Thoracic aorta (tissue), 2 donors: ENCODE results near the gene MRPS17. TPM values are rescaled to one million over a fixed set of nuclear protein-coding genes. Genes with fewer than 3 reads are reported as not detected.
A peak's percentile ranks its signal among the peaks of the same experiment; 100 is the strongest.

Source experiments
- ATAC-seq: fragments of 150-250 bp; one replicate; pipeline ENCODE4 v1.8.0; 2017; ENCODE audit warnings: low read depth; ENCODE audit not compliant: insufficient number of reproducible peaks, low FRiP score
- DNase-seq: peaks from one replicate; pipeline ENCODE4 v3.0.0-alpha.2; 2020; ENCODE audit warnings: low spot score
- H3K27ac ChIP-seq, 2 donors: fragments of 200-600 bp; sonication (generic); 1 replicate in 1 of 2; 2 replicates in 1 of 2; pipeline ENCODE4 v1.5.1; 2016; ENCODE audit warnings: mild to moderate bottlenecking in 2 of 2, moderate library complexity in 2 of 2
- H3K27me3 ChIP-seq: fragments of 200-600 bp; sonication (generic); replicated peaks from 2 replicates; pipeline ENCODE4 v1.6.0; 2016; ENCODE audit warnings: mild to moderate bottlenecking; ENCODE audit not compliant: insufficient read depth
- H3K36me3 ChIP-seq: fragments of 200-600 bp; sonication (generic); one replicate; pipeline ENCODE4 v1.5.1; 2016
- H3K4me1 ChIP-seq, 2 donors: fragments of 200-600 bp; sonication (generic); 1 replicate in 1 of 2; 2 replicates in 1 of 2; pipeline versions ENCODE4 v1.5.1 to v1.6.0; 2016; ENCODE audit warnings: low read depth in 2 of 2, mild to moderate bottlenecking in 1 of 2; ENCODE audit not compliant: control insufficient read depth in 1 of 2
- H3K4me3 ChIP-seq: fragments of 200-600 bp; sonication (generic); 2 replicates; pipeline ENCODE4 v1.5.1; 2016; ENCODE audit warnings: mild to moderate bottlenecking
- H3K9me3 ChIP-seq: fragments of 200-600 bp; sonication (generic); 2 replicates; pipeline ENCODE4 v1.5.1; 2016
- total RNA-seq, 2 donors: library from RNA; depleted of rRNA; stranded (reverse); fragments of >200 nt; gene quantifications; one replicate each; pipeline versions ENCODE4 v1.1.0 to v1.2.3, GENCODE V29; 2016
- TF ChIP-seq, protein P1 (sequence below): fragments of 200-600 bp; sonication (generic); IDR thresholded peaks from one replicate; pipeline ENCODE4 v1.5.1; 2019; ENCODE audit warnings: antibody characterized with exemption

The MRPS17 gene
- 10 to 100 TPM; 12.1 to 13.1 TPM for total RNA-seq

GRCh38 chr7:55951637-55952351 lies at the start of gene MRPS17:
MRPS17 (plus strand) TSS chr7:55951877; CDS start chr7:55953196, 1,319 bp downstream.
- H3K4me1 ChIP-seq, result peaks cover 4 to 8% of the 10 kb centered on the region in 2 donors
- H3K4me3 ChIP-seq, result peak within 1 kb of the TSS; percentile 95
- H3K9me3 ChIP-seq, result no peaks in the 10 kb centered on the region
- peak; percentile 62 for DNase-seq
- H3K27ac ChIP-seq, result peak within 1 kb of the TSS; percentile 53 to 69
- no peaks in the 10 kb centered on the region for H3K27me3 ChIP-seq
- H3K36me3 ChIP-seq, result peaks cover 5% of the 10 kb centered on the region
- peak; percentile 95 for ATAC-seq
- TF ChIP-seq, protein P1, sequence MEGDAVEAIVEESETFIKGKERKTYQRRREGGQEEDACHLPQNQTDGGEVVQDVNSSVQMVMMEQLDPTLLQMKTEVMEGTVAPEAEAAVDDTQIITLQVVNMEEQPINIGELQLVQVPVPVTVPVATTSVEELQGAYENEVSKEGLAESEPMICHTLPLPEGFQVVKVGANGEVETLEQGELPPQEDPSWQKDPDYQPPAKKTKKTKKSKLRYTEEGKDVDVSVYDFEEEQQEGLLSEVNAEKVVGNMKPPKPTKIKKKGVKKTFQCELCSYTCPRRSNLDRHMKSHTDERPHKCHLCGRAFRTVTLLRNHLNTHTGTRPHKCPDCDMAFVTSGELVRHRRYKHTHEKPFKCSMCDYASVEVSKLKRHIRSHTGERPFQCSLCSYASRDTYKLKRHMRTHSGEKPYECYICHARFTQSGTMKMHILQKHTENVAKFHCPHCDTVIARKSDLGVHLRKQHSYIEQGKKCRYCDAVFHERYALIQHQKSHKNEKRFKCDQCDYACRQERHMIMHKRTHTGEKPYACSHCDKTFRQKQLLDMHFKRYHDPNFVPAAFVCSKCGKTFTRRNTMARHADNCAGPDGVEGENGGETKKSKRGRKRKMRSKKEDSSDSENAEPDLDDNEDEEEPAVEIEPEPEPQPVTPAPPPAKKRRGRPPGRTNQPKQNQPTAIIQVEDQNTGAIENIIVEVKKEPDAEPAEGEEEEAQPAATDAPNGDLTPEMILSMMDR, result no peak

- Histone ChIP-seq H3K27ac (no peak overlapping the region), H3K4me3 (no peak overlapping the region), H3K27me3 (no peaks in the 10 kb centered on the region), H3K9me3 (no peaks in the 10 kb centered on the region), H3K4me1 (no peaks in the 10 kb centered on the region), H3K36me3 (peaks cover 4% of the 10 kb centered on the region)
- TF ChIP-seq, protein P1, result no peak
- DNase-seq, result no peak
- no peak for ATAC-seq
Measured at GRCh38 chr7:55903985-55904759, 47.5 kb upstream of the MRPS17 start.

GRCh38 chr7:55912748-55913158 lies 38.9 kb upstream of the MRPS17 start:
- no peaks in the 10 kb centered on the region for H3K36me3 ChIP-seq
- H3K4me3 ChIP-seq, result no peak overlapping the region
- TF ChIP-seq, protein P1, result no peak
- H3K4me1 ChIP-seq, result no peaks in the 10 kb centered on the region
- no peak for ATAC-seq
- H3K9me3 ChIP-seq, result no peaks in the 10 kb centered on the region
- H3K27me3 ChIP-seq, result no peaks in the 10 kb centered on the region
- no peak overlapping the region for H3K27ac ChIP-seq
- DNase-seq, result no peak

- H3K9me3 ChIP-seq, result no peaks in the 10 kb centered on the region
- TF ChIP-seq, protein P1, result no peak
- no peak overlapping the region for H3K27ac ChIP-seq
- H3K36me3 ChIP-seq, result no peaks in the 10 kb centered on the region
- ATAC-seq (no peak), DNase-seq (no peak)
- no peaks in the 10 kb centered on the region for H3K4me1 ChIP-seq
- H3K27me3 ChIP-seq, result no peaks in the 10 kb centered on the region
- H3K4me3 ChIP-seq, result no peak overlapping the region
Measured at GRCh38 chr7:55917771-55918170, 33.9 kb upstream of the MRPS17 start.

DNA sequence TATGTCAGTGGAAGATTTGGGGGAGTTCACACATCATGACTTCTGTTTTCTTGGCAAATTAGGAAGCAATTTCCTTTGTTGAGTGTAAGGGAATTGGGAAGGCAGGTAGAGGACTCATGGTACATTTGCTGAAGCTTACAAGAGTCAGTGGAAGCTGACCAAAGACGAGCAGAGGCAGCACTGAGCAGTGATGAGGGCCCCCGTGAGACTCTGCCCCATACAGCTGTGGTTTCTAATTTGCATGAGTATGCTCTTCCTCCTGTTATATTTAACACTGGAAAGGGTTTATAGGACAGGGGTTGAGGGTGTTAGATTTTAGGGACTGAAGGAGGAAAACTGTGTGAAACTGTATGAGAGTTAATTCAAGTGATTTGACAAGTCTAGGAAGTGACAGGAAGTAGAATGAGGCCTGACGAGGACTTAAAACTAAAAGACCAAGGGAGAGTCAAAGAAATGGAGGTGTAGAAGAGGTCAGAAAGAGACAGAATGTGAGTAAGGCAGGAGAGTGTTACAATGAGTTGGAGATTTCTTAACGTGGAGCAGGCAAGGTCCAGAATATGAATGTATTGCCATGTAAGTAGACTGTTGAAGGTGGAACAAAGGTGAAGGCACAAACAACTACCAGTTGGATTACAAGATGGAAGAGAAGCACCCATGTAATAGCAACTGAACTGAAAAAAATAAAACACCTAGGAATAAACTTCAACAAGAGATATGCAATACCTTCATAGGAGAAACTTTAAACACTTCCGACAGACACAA lies 23.5 kb upstream of the MRPS17 start:
- no peaks in the 10 kb centered on the region for H3K4me1 ChIP-seq
- H3K27ac ChIP-seq, result no peak overlapping the region
- H3K9me3 ChIP-seq, result peaks cover 2% of the 10 kb centered on the region
- TF ChIP-seq, protein P1, result no peak
- no peaks in the 10 kb centered on the region for H3K27me3 ChIP-seq
- DNase-seq, result no peak
- H3K4me3 ChIP-seq, result no peak overlapping the region
- peaks cover 7% of the 10 kb centered on the region for H3K36me3 ChIP-seq
- no peak for ATAC-seq
